PFSK-1 (cell line): ENCODE data around the gene CDK6.

ENCODE experiments used
- FOXP2 ChIP-seq: optimal IDR thresholded peaks from 2 replicates; pipeline ENCODE3; 2011; ENCODE audit warnings: borderline replicate concordance, control low read depth, inconsistent platforms; ENCODE audit not compliant: insufficient read depth; ENCODE audit errors: extremely low read length, extremely low read depth
- POLR2AphosphoS5 ChIP-seq: IDR thresholded peaks from 2 replicates; pipeline ENCODE4 v1.6.1; 2012; ENCODE audit warnings: low read depth, mild to moderate bottlenecking, control low read depth, low read length, moderate library complexity
- SIN3A ChIP-seq: IDR thresholded peaks from 2 replicates; pipeline ENCODE4 v1.6.1; 2012; ENCODE audit warnings: mild to moderate bottlenecking, low read length, moderate library complexity, borderline replicate concordance; ENCODE audit not compliant: insufficient read depth
- TAF1 ChIP-seq: IDR thresholded peaks from 2 replicates; pipeline ENCODE4 v1.6.1; 2012; ENCODE audit warnings: low read length, control low read depth, borderline replicate concordance; ENCODE audit not compliant: insufficient read depth
- TF ChIP-seq, protein P1 (sequence below), 2 experiments: IDR thresholded peaks; 2 replicates each; pipeline versions ENCODE4 v1.6.1 to v1.8.0; 2011 to 2012; ENCODE audit warnings: low read depth in 2 of 2, low read length in 2 of 2, control low read depth in 1 of 2, inconsistent platforms in 1 of 2, mild to moderate bottlenecking in 1 of 2, moderate library complexity in 1 of 2; ENCODE audit not compliant: insufficient read depth in 1 of 2

The CDK6 gene

DNA sequence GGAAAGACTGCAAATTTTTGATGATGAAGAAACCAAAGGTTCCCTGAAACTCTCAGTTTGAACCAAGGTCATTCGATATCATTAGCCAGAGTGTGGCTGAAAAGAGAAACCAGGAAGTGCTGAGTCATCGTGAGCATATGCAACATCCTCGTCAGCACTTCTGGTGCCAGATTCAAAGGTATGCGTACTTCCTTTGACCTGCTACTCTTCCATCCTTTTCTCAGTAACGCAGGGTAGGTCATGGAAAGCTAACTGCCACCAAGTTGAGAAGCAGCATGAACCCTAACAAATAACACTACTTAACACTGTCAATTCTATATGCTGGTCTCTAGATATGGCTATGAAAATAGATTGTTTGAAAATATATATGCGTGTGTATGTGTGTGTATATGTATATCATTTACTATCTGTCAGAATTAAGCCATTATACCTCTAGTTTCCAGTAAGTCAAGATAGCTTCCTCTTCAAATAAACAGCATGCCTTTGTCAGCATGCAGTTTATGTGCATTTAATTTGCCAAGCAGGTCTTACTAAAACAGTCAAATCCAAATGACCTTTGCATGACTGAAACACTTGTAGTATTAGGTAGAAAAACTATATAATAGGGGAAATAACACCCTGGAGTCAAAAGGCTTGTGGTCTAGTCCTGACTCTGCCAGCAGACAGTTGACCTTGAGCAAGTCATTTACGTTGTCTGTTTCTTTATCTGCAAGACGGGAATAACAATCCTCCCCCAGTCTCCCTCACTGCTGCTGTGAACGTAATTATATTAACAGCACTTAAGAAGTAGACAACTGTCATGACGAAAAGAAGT is 26.4 kb downstream of the CDK6 start:
- TF ChIP-seq TAF1, result no peak
- no peak for TF ChIP-seq POLR2AphosphoS5
- TF ChIP-seq, protein P1, sequence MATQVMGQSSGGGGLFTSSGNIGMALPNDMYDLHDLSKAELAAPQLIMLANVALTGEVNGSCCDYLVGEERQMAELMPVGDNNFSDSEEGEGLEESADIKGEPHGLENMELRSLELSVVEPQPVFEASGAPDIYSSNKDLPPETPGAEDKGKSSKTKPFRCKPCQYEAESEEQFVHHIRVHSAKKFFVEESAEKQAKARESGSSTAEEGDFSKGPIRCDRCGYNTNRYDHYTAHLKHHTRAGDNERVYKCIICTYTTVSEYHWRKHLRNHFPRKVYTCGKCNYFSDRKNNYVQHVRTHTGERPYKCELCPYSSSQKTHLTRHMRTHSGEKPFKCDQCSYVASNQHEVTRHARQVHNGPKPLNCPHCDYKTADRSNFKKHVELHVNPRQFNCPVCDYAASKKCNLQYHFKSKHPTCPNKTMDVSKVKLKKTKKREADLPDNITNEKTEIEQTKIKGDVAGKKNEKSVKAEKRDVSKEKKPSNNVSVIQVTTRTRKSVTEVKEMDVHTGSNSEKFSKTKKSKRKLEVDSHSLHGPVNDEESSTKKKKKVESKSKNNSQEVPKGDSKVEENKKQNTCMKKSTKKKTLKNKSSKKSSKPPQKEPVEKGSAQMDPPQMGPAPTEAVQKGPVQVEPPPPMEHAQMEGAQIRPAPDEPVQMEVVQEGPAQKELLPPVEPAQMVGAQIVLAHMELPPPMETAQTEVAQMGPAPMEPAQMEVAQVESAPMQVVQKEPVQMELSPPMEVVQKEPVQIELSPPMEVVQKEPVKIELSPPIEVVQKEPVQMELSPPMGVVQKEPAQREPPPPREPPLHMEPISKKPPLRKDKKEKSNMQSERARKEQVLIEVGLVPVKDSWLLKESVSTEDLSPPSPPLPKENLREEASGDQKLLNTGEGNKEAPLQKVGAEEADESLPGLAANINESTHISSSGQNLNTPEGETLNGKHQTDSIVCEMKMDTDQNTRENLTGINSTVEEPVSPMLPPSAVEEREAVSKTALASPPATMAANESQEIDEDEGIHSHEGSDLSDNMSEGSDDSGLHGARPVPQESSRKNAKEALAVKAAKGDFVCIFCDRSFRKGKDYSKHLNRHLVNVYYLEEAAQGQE (IDR thresholded peaks at IDR 0.05; ENCODE audit: insufficient read depth in 1 of 2, low read depth in 2 of 2, low read length in 2 of 2), result no peak
- no peak for TF ChIP-seq SIN3A
- TF ChIP-seq FOXP2, result no peak

DNA sequence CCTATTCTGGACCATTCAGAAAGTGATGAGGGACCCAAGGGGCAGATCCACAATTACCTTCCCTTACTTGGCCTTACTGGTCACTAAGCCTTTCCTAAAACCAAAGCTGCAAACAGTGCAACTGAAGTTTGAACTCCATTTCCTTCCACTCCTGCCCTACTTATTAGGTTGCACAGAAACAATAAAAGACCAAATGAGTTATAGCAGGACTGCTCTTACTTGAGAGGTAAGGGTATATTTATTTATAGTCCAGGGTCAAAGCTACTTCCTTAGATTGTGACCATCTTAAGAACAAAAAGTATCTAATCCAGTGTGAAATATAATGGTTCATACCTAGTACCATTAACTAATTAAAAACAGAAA is 27.0 kb downstream of the CDK6 start:
- no peak for TF ChIP-seq TAF1
- no peak for TF ChIP-seq POLR2AphosphoS5

DNA sequence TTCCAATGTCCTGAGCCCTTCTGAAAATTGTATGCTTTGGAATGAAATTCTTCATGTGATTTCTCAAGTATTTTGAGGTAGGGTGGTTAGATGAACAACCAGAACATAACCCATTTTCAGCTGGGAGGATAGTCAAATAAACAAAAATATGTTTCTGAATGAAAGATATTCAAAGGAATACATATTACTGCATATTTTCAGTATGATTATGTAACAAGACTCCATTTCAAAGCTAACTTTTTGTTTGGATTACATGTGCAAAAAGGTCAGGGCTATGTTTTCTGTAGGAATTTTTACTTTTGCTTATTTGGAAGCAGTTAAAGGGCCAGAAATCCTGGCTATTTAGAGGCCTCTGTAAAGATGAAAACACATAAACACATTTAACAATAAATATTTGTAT is 27.7 kb downstream of the CDK6 start:
- TF ChIP-seq POLR2AphosphoS5 (no peak), TAF1 (no peak), FOXP2 (no peak), SIN3A (no peak)
- TF ChIP-seq, protein P1 (IDR thresholded peaks at IDR 0.05; ENCODE audit: insufficient read depth in 1 of 2, low read depth in 2 of 2, low read length in 2 of 2), result no peak

DNA sequence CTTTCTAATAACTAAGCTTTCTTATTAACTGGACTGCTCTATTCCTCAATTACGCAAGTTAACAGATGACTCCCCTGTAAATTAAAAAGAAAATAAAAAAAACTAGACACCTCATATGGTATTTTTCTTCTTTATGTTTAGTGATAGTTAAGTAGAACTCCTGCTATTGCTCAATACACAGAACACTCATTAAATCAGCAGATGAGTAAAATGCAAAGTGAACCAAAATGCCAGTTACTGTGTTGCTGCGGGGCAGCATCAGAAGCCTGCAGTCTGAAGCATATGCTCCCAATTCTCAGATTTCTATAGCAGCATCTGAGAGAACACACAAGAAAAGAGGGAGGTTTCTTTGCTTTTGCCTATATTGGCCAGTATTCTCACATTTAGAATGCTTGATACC is 28.4 kb downstream of the CDK6 start:
- TF ChIP-seq FOXP2 (no peak), POLR2AphosphoS5 (no peak), SIN3A (no peak), TAF1 (no peak)
- TF ChIP-seq, protein P1 (IDR thresholded peaks at IDR 0.05; ENCODE audit: insufficient read depth in 1 of 2, low read depth in 2 of 2, low read length in 2 of 2), result no peak

DNA sequence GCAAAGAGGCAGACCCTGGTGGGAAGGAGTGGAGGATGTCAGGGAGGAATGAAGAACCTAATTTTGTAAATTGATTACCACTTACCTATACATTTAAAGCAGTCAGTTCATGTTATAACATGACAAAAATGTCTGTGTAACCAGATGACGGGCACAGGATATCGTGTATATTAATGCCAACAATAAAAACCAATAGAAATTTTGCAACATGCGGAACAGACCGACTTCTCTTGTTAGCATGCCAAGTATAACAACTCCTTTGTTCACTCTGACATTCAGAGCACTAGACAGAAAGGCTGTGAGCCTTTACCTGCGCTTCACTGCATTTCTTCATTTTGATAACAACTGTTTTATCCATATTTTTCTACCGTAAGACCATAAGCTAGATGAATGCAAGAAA is 29.9 kb downstream of the CDK6 start:
- TF ChIP-seq POLR2AphosphoS5 (no peak), SIN3A (no peak)

DNA sequence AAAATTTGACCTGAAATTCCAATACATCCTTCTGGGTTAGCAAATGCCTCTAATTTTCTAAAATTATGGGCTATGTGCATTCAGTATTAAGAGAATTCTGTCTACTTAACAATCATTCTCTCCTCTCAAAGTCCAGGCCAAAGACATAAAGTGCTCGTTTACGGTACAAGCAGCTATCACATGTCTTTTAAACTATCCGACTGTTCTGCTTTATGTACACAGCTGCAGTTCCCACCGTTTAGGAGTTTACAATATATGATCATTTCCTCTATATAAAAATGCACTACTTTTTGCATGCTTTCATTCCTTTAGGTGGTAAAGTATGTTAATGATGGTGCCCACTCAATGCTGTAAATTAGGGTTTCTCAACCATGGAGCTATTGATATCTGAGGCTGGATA is 34.0 kb downstream of the CDK6 start:
- no peak for TF ChIP-seq FOXP2
- TF ChIP-seq, protein P1 (IDR thresholded peaks at IDR 0.05; ENCODE audit: insufficient read depth in 1 of 2, low read depth in 2 of 2, low read length in 2 of 2), result no peak
- no peak for TF ChIP-seq POLR2AphosphoS5
- no peak for TF ChIP-seq TAF1
- no peak for TF ChIP-seq SIN3A
